B cell (primary cell): ENCODE measurements around the gene MTSS2.

ENCODE experiments used
- CTCF ChIP-seq: fragments of 200-600 bp; IDR thresholded peaks from one replicate; pipeline ENCODE4 v1.8.0; 2022; ENCODE audit warnings: antibody characterized with exemption, mild to moderate bottlenecking
- EZH2 ChIP-seq: IDR thresholded peaks from 2 replicates; pipeline ENCODE4 v1.6.1; 2012; ENCODE audit warnings: borderline replicate concordance, low read depth, mild to moderate bottlenecking, moderate library complexity, low read length; ENCODE audit not compliant: insufficient read depth, poor library complexity, severe bottlenecking

GRCh38 chr16:70701596-70701995 lies 15.7 kb upstream of the MTSS2 start:
- TF ChIP-seq CTCF, result no peak
- no peak for TF ChIP-seq EZH2
